Measurements from ENCODE around the gene CACNG4.

Gene CACNG4

GRCh38 chr17:66987059-66987616 lies 22.6 kb downstream of the CACNG4 start:
- DNase-seq: no peak

GRCh38 chr17:66988069-66988798 lies 23.7 kb downstream of the CACNG4 start:
- no peak for DNase-seq

GRCh38 chr17:66989076-66989475 lies 24.6 kb downstream of the CACNG4 start:
- DNase-seq: no peak

- no peak for DNase-seq
These were observed 25.1 kb downstream of the CACNG4 start for GRCh38 chr17:66989579-66989978.

- DNase-seq: no peak
These were observed 25.5 kb downstream of the CACNG4 start for GRCh38 chr17:66990047-66990446.

GRCh38 chr17:66992911-66993442 lies 28.5 kb downstream of the CACNG4 start:
- no peak for DNase-seq

- no peak for DNase-seq
These were observed 29.9 kb downstream of the CACNG4 start for GRCh38 chr17:66994361-66994760.

- no peak for DNase-seq
These were observed 30.5 kb downstream of the CACNG4 start for GRCh38 chr17:66994930-66995535.

- no peak for DNase-seq
These were observed 31.4 kb downstream of the CACNG4 start for GRCh38 chr17:66995944-66996343.

- DNase-seq: no peak
These were observed 32.4 kb downstream of the CACNG4 start for GRCh38 chr17:66996926-66997325.

GRCh38 chr17:67003231-67003630 lies 38.7 kb downstream of the CACNG4 start:
- DNase-seq: no peak

GRCh38 chr17:67004181-67004580 lies 39.7 kb downstream of the CACNG4 start:
- DNase-seq: no peak

- DNase-seq: no peak
These were observed 42.8 kb downstream of the CACNG4 start for GRCh38 chr17:67007266-67007665.

GRCh38 chr17:67008101-67008500 lies 43.6 kb downstream of the CACNG4 start:
- DNase-seq: no peak

GRCh38 chr17:67011527-67012175 lies 47.1 kb downstream of the CACNG4 start:
- DNase-seq: no peak

- DNase-seq: no peak
These were observed 49.4 kb downstream of the CACNG4 start for GRCh38 chr17:67013891-67014290.

GRCh38 chr17:67015001-67015400 lies 50.5 kb downstream of the CACNG4 start:
- DNase-seq: no peak

- DNase-seq: no peak
These were observed 51.7 kb downstream of the CACNG4 start for GRCh38 chr17:67016039-67016762.

- no peak for DNase-seq
These were observed 53.4 kb downstream of the CACNG4 start for GRCh38 chr17:67017910-67018309.

- DNase-seq: no peak
These were observed 54.2 kb downstream of the CACNG4 start for GRCh38 chr17:67018471-67019434.

- DNase-seq: no peak
These were observed 55.3 kb downstream of the CACNG4 start for GRCh38 chr17:67019809-67020208.

- no peak for DNase-seq
These were observed 55.8 kb downstream of the CACNG4 start for GRCh38 chr17:67020293-67020766.

Measured in NCI-H526 (cell line).